ENCODE results near the gene SLC24A3.

DNA sequence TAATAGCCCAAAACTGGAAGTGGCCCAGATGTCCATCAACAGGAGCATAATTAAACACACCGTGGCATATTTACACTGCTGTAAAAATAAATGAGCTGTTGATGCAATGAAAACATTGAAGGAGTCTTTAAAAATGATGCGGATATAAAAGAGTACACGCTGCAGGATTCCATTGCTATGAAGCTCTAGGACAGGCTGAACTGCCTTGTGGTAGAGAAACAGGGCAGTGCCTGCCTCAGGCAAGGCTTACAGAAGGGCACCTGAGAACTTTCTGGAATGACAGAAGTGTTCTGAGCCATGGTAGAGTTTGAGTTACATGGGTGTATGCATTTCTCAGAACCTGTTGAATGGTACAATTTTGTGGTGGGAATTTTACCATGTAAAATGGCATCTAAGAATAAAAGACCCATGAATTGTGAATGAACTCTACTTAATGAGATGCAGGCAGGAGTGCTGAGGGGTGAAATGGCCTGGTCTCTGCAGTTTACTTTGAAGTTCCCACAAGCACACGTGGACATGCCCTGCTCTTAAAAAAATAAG lies 500.3 kb downstream of the SLC24A3 start:
- TF ChIP-seq CTCF (conservative IDR thresholded peaks at IDR 0.05; ENCODE audit: low read depth, low read length) (no peak), EZH2 (IDR thresholded peaks at IDR 0.05; ENCODE audit: borderline replicate concordance, low read depth, low read length, poor library complexity, severe bottlenecking) (no peak)
